DND-41 (cell line): ENCODE data around the gene SLC26A6.
A peak's percentile ranks its signal among the peaks of the same experiment; 100 is the strongest.

ENCODE experiments used
- ATAC-seq: fragments of 200-7000 bp; cut with Tn5 transposase; 3 replicates; pipeline ENCODE4 v1.9.1; 2021; ENCODE audit warnings: low read depth; ENCODE audit not compliant: insufficient read depth
- DNase-seq: peaks from one replicate; pipeline ENCODE4 v3.0.0-alpha.2; 2020
- H2AFZ ChIP-seq: 2 replicates; pipeline ENCODE4 v1.6.0; 2012; ENCODE audit warnings: low read depth, low read length
- H3K27ac ChIP-seq: 2 replicates; pipeline ENCODE4 v1.5.1; 2012; ENCODE audit warnings: low read length, inconsistent platforms
- H3K27me3 ChIP-seq: fragments of 200-600 bp; sonication (generic); 2 replicates; pipeline ENCODE4 v1.6.0; 2012; ENCODE audit warnings: low read length, mild to moderate bottlenecking, inconsistent platforms; ENCODE audit not compliant: insufficient read depth, poor library complexity
- H3K36me3 ChIP-seq: 2 replicates; pipeline ENCODE4 v1.5.1; 2012; ENCODE audit warnings: low read length, inconsistent platforms; ENCODE audit not compliant: insufficient read depth
- H3K4me1 ChIP-seq: 2 replicates; pipeline ENCODE4 v1.5.1; 2012; ENCODE audit warnings: mild to moderate bottlenecking, low read length; ENCODE audit not compliant: insufficient read depth
- H3K4me2 ChIP-seq: 2 replicates; pipeline ENCODE4 v1.6.0; 2012; ENCODE audit warnings: mild to moderate bottlenecking, moderate library complexity, low read length, inconsistent platforms; ENCODE audit not compliant: insufficient read depth
- H3K4me3 ChIP-seq, 2 experiments: fragments of 200-600 bp in 1 of 2; shearing (Covaris generic) in 1 of 2; 2 replicates each; pipeline ENCODE4 v1.5.1; 2012 to 2016; ENCODE audit warnings: inconsistent platforms in 2 of 2, low read length in 2 of 2, mild to moderate bottlenecking in 2 of 2, low read depth in 1 of 2, moderate library complexity in 1 of 2
- H3K79me2 ChIP-seq: 2 replicates; pipeline ENCODE4 v1.6.0; 2012; ENCODE audit warnings: low read length, inconsistent platforms; ENCODE audit not compliant: insufficient read depth
- H3K9ac ChIP-seq: 2 replicates; pipeline ENCODE4 v1.6.0; 2012; ENCODE audit warnings: low read depth, mild to moderate bottlenecking, inconsistent platforms, low read length, moderate library complexity
- H3K9me3 ChIP-seq: 2 replicates; pipeline ENCODE4 v1.5.1; 2012; ENCODE audit warnings: low read length, moderate library complexity, mild to moderate bottlenecking, inconsistent platforms; ENCODE audit not compliant: insufficient read depth, severe bottlenecking
- H4K20me1 ChIP-seq: 2 replicates; pipeline ENCODE4 v1.6.0; 2012; ENCODE audit warnings: low read length; ENCODE audit not compliant: insufficient read depth
- CTCF ChIP-seq: IDR thresholded peaks from 2 replicates; pipeline ENCODE4 v1.5.1; 2012; ENCODE audit warnings: borderline replicate concordance, low read length, moderate library complexity, mild to moderate bottlenecking; ENCODE audit not compliant: poor library complexity, severe bottlenecking; ENCODE audit errors: extremely low read depth
- EZH2 ChIP-seq: IDR thresholded peaks from 3 replicates; pipeline ENCODE4 v1.6.1; 2012; ENCODE audit warnings: borderline replicate concordance, low read depth, mild to moderate bottlenecking, moderate library complexity, low read length, inconsistent platforms; ENCODE audit not compliant: severe bottlenecking

SLC26A6 gene

DNA sequence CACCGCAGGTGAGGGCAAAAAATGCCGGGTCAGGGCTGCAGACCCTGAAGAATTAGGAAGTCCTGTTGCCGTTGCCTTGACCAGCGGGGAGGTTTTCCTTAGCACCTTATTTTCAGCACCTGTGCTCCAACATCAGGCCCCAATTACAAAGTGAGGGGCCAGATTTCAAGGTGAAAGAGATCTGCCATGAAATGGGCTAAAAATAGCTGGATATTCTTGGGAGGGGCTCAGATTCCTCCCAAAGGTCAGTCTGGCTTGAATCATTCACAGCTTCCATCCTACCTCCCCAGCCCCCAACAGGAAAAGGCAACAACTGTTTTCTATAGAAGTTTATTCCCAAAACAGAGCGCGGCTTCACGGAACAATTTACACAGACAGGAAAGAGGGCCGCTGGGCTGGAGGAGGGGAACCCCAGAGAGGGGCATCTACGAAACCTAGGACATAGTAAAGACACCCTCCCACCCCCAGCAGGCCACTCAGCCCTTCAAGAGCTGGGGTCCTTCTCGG is 941 bp upstream of the SLC26A6 start:
- no peak for DNase-seq
- H4K20me1 ChIP-seq = peaks cover 16% of the 10 kb centered on the region; the same call in 1 of the 2 replicates
- peak overlapping the region; percentile 99 for H3K4me2 ChIP-seq
- no peaks in the 10 kb centered on the region for H3K9me3 ChIP-seq
- H2AFZ ChIP-seq = peak overlapping the region; percentile 95
- peaks cover 9% of the 10 kb centered on the region; the same call in 1 of the 2 replicates for H3K79me2 ChIP-seq
- no peak for TF ChIP-seq EZH2
- no peak for TF ChIP-seq CTCF
- peak overlapping the region; percentile 72 for H3K9ac ChIP-seq
- no peak for ATAC-seq
- no peaks in the 10 kb centered on the region for H3K27me3 ChIP-seq
- H3K4me3 ChIP-seq = peak overlapping the region; percentile 62 to 92
- peak overlapping the region; percentile 83 for H3K27ac ChIP-seq
- H3K36me3 ChIP-seq = peaks cover 27% of the 10 kb centered on the region
- peaks cover 27% of the 10 kb centered on the region for H3K4me1 ChIP-seq

- Histone ChIP-seq H3K36me3 (peaks cover 41% of the 10 kb centered on the region), H3K79me2 (peaks cover 9% of the 10 kb centered on the region; the same call in 1 of the 2 replicates), H2AFZ (peak overlapping the region; percentile 95), H3K4me1 (peaks cover 27% of the 10 kb centered on the region), H3K9ac (peak overlapping the region; percentile 72), H3K4me2 (peak overlapping the region; percentile 99), H3K27ac (peak overlapping the region; percentile 44), H3K9me3 (no peaks in the 10 kb centered on the region), H3K4me3 (peak overlapping the region; percentile 62 to 92), H4K20me1 (peaks cover 16% of the 10 kb centered on the region; the same call in 1 of the 2 replicates), H3K27me3 (no peaks in the 10 kb centered on the region)
- ATAC-seq (peak; percentile 29), DNase-seq (peak; percentile 67)
- no peak for TF ChIP-seq CTCF
- no peak for TF ChIP-seq EZH2
Observed at GRCh38 chr3:48634661-48635221, 520 bp downstream of the SLC26A6 start.

DNA sequence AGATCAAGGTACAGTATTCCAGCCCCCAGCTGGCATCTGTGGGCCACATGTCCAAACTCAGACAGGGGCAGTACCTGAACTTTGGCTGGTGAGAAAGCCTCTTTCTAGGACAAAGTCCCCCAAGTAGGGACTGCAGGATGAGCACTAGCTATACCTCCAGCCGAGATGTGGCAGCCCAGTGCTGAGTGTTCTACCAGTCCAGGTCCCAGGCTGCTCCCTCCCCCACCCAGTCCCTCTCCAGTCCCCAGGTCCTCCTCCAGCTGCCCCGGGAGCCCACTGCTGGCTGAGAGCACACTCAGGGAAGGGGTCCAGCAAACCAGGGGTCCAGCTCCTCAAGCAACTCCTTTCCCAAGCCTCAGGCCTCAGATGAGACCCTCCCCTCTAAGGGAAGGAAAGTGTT is 1.5 kb downstream of the SLC26A6 start:
- Histone ChIP-seq H3K9ac (peak overlapping the region; percentile 72; the same call in 1 of the 2 replicates), H3K36me3 (peaks cover 38% of the 10 kb centered on the region), H4K20me1 (peaks cover 16% of the 10 kb centered on the region; the same call in 1 of the 2 replicates), H3K9me3 (no peaks in the 10 kb centered on the region), H3K27ac (no peak overlapping the region; the same call in 1 of the 2 replicates), H3K79me2 (peaks cover 9% of the 10 kb centered on the region; the same call in 1 of the 2 replicates), H3K27me3 (no peaks in the 10 kb centered on the region), H3K4me1 (peaks cover 27% of the 10 kb centered on the region), H2AFZ (no peak overlapping the region), H3K4me2 (peak overlapping the region; percentile 99), H3K4me3 (peak overlapping the region in 1 of 2 experiments; percentile 92; a peak in 2 of 4 replicates)
- DNase-seq = no peak
- TF ChIP-seq CTCF (no peak), EZH2 (no peak)
- no peak for ATAC-seq

GRCh38 chr3:48633256-48633655 is 2.0 kb downstream of the SLC26A6 start:
- Histone ChIP-seq H3K9ac (no peak overlapping the region), H3K4me1 (peaks cover 27% of the 10 kb centered on the region), H4K20me1 (peaks cover 16% of the 10 kb centered on the region; the same call in 1 of the 2 replicates), H3K27me3 (no peaks in the 10 kb centered on the region), H3K9me3 (no peaks in the 10 kb centered on the region), H3K4me2 (peak overlapping the region; percentile 99; the same call in 1 of the 2 replicates), H3K79me2 (peaks cover 9% of the 10 kb centered on the region; the same call in 1 of the 2 replicates), H3K4me3 (no peak overlapping the region), H2AFZ (no peak overlapping the region), H3K36me3 (peaks cover 38% of the 10 kb centered on the region), H3K27ac (no peak overlapping the region)
- ATAC-seq (no peak), DNase-seq (no peak)
- TF ChIP-seq EZH2 (no peak), CTCF (no peak)
